ENCODE measurements around the gene HOXC4. TPM values are rescaled to one million over a fixed set of nuclear protein-coding genes. Genes with fewer than 3 reads are reported as not detected.

Gene HOXC4
- total and polyA plus RNA-seq, 2 of the 4 experiments (the other 2 are of a cell fraction), result under 0.01 to 0.26 TPM

GRCh38 chr12:54056110-54056509, 2.5 kb downstream of the HOXC4 start:
- no peaks in the 10 kb centered on the region for H3K4me1 ChIP-seq (ENCODE audit: control insufficient read depth, insufficient read depth, low read length)
- no peak overlapping the region for H3K4me3 ChIP-seq (ENCODE audit: insufficient read depth, low read depth, low read length)
- H2AK5ac ChIP-seq (ENCODE audit: low read depth, low read length), result no peak overlapping the region
- no peak overlapping the region for H2AK9ac ChIP-seq (replicated peaks; ENCODE audit: low read depth, low read length, poor library complexity)
- H4K91ac ChIP-seq (ENCODE audit: insufficient read depth, low read depth, low read length), result no peak overlapping the region
- H4K5ac ChIP-seq (ENCODE audit: low read depth, low read length), result no peak overlapping the region
- in situ Hi-C loops (cut with MboI; ENCODE audit: low sequenced_read_pairs) (no loop called here), intact Hi-C loops (cut with micrococcal nuclease) (no loop called here), dilution Hi-C loops (cut with HindIII; ENCODE audit: low sequenced_read_pairs, unreplicated experiment) (no loop called here)
- BruUV-seq (replicated peaks), result no TSS peak
- no peaks in the 10 kb centered on the region for H3K36me3 ChIP-seq (ENCODE audit: control insufficient read depth, insufficient read depth, low read length)
- H2BK20ac ChIP-seq (ENCODE audit: low read depth, low read length), result no peak overlapping the region
- no peak overlapping the region for H2BK120ac ChIP-seq (ENCODE audit: low read depth, low read length)
- ATAC-seq (ENCODE audit: low read depth), result no peak
- no peak overlapping the region for H3K27ac ChIP-seq (ENCODE audit: insufficient read depth, low read length)
- H3K9me3 ChIP-seq (ENCODE audit: control insufficient read depth, insufficient read depth, low read length), result no peaks in the 10 kb centered on the region
- H2AFZ ChIP-seq (replicated peaks; ENCODE audit: low read length, poor library complexity), result no peak overlapping the region
- no peak overlapping the region for H2BK5ac ChIP-seq (ENCODE audit: low read depth, low read length, poor library complexity, severe bottlenecking)
- H3K4ac ChIP-seq (ENCODE audit: low read depth, low read length), result no peak overlapping the region
- no peak overlapping the region for H3K9ac ChIP-seq (ENCODE audit: low read depth, low read length)
- DNase-seq, result no peak
- no peaks in the 10 kb centered on the region for H4K20me1 ChIP-seq (ENCODE audit: insufficient read depth, low read length)
- no peak overlapping the region for H3K18ac ChIP-seq (ENCODE audit: low read depth, low read length)
- ChIA-PET CTCF (interaction anchor here (0.8 kb wide), 1 partner anchor 83 kb away, joined by 3 read pairs; no protein-coding TSS in a partner anchor), POLR2A (ENCODE audit: unreplicated experiment) (no interaction called here)
- no peak overlapping the region for H3K56ac ChIP-seq (ENCODE audit: extremely low read depth, insufficient read depth, low read length)
- no peaks in the 10 kb centered on the region for H3K79me1 ChIP-seq (ENCODE audit: low read depth in 1 of 2, low read length in 2 of 2)
- no peak overlapping the region for H4K8ac ChIP-seq (ENCODE audit: low read depth in 2 of 2, low read length in 2 of 2)
- no peak overlapping the region for H3K23ac ChIP-seq (ENCODE audit: low read depth, low read length)
- TF ChIP-seq CHD1 (IDR thresholded peaks at IDR 0.05; ENCODE audit: low read depth, low read length), result no peak
- TF ChIP-seq CTCF (conservative IDR thresholded peaks at IDR 0.05; ENCODE audit: low read depth, low read length), result no peak
- no peak for TF ChIP-seq SMC3 (IDR thresholded peaks at IDR 0.05; ENCODE audit: low read depth, low read length)
- TF ChIP-seq RCOR1 (IDR thresholded peaks at IDR 0.05; ENCODE audit: insufficient replicate concordance, low read length), result no peak
- no peak for TF ChIP-seq FOS (IDR thresholded peaks at IDR 0.05; ENCODE audit: low read depth, low read length)
- no peak for TF ChIP-seq MXI1 (IDR thresholded peaks at IDR 0.05; ENCODE audit: borderline replicate concordance, low read depth, low read length)
- TF ChIP-seq, protein P1, sequence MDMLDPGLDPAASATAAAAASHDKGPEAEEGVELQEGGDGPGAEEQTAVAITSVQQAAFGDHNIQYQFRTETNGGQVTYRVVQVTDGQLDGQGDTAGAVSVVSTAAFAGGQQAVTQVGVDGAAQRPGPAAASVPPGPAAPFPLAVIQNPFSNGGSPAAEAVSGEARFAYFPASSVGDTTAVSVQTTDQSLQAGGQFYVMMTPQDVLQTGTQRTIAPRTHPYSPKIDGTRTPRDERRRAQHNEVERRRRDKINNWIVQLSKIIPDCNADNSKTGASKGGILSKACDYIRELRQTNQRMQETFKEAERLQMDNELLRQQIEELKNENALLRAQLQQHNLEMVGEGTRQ (IDR thresholded peaks at IDR 0.05; ENCODE audit: low read depth, low read length), result no peak
- TF ChIP-seq NFE2L2 (IDR thresholded peaks at IDR 0.05; ENCODE audit: low read depth, low read length), result no peak
- no peak for TF ChIP-seq ELK1 (IDR thresholded peaks at IDR 0.05; ENCODE audit: borderline replicate concordance, low read depth, low read length)
- no peak for TF ChIP-seq MAFK (IDR thresholded peaks at IDR 0.05; ENCODE audit: low read depth, low read length)
- TF ChIP-seq BHLHE40 (IDR thresholded peaks at IDR 0.05; ENCODE audit: low read depth, low read length), result no peak
- TF ChIP-seq RFX5 (IDR thresholded peaks at IDR 0.05; ENCODE audit: low read depth, low read length), result no peak
- no peak for TF ChIP-seq RAD21 (IDR thresholded peaks at IDR 0.05; ENCODE audit: low read length)
- TF ChIP-seq CEBPB (IDR thresholded peaks at IDR 0.05; ENCODE audit: low read depth, low read length), result no peak
- TF ChIP-seq POLR2A (IDR thresholded peaks at IDR 0.05; ENCODE audit: low read depth, low read length), result no peak
- no peak for TF ChIP-seq MAZ (IDR thresholded peaks at IDR 0.05; ENCODE audit: borderline replicate concordance, low read depth, low read length)
- H2BK15ac ChIP-seq (ENCODE audit: low read depth, low read length), result no peak overlapping the region
- H3K14ac ChIP-seq (replicated peaks; ENCODE audit: low read depth, low read length), result no peak overlapping the region
- H3K27me3 ChIP-seq (ENCODE audit: control insufficient read depth, insufficient read depth, low read length), result peaks cover 71% of the 10 kb centered on the region
- no peaks in the 10 kb centered on the region for H3K9me1 ChIP-seq (ENCODE audit: insufficient read depth, low read length)
- no peak overlapping the region for H3K4me2 ChIP-seq (ENCODE audit: low read depth, low read length)
